OCI-LY3 (cell line): ENCODE measurements around the gene CLEC18B.

Source experiments
- H2AFZ ChIP-seq: fragments of 200-600, 300-600 bp; shearing (Covaris generic); 2 replicates; pipeline ENCODE4 v1.6.0; 2014; ENCODE audit warnings: antibody characterized with exemption, low read depth, low read length
- H3K27ac ChIP-seq: fragments of 200-600, 300-600 bp; sonication (generic); 2 replicates; pipeline ENCODE4 v1.5.1; 2014; ENCODE audit warnings: mild to moderate bottlenecking, low read length, moderate library complexity, mixed read lengths
- H3K27me3 ChIP-seq: fragments of 200-600, 300-600 bp; sonication (generic); 2 replicates; pipeline ENCODE4 v1.6.1; 2014; ENCODE audit warnings: low read depth, low read length, mixed read lengths
- H3K36me3 ChIP-seq: fragments of 200-600, 300-600 bp; sonication (generic); replicated peaks from 2 replicates; pipeline ENCODE3; 2014; ENCODE audit warnings: low read depth, low read length, mixed read lengths
- H3K4me1 ChIP-seq: fragments of 300-600, 200-600 bp; sonication (generic); 2 replicates; pipeline ENCODE4 v1.6.1; 2014; ENCODE audit warnings: low read length, mixed read lengths
- H3K4me2 ChIP-seq: fragments of 200-600, 300-600 bp; sonication (generic); 2 replicates; pipeline ENCODE4 v1.6.1; 2014; ENCODE audit warnings: low read length, mixed read lengths
- H3K4me3 ChIP-seq: fragments of 300-600, 200-600 bp; sonication (generic); 2 replicates; pipeline ENCODE4 v1.5.1; 2014; ENCODE audit warnings: antibody characterized with exemption, mild to moderate bottlenecking, low read length, moderate library complexity
- H3K79me2 ChIP-seq: fragments of 300-600, 200-600 bp; shearing (Covaris generic); 2 replicates; pipeline ENCODE4 v1.6.1; 2014; ENCODE audit warnings: mild to moderate bottlenecking, low read length, mixed read lengths
- H3K9ac ChIP-seq: fragments of 300-600, 200-600 bp; shearing (Covaris generic); 2 replicates; pipeline ENCODE4 v1.6.0; 2014; ENCODE audit warnings: mild to moderate bottlenecking, low read length, moderate library complexity
- H3K9me3 ChIP-seq: fragments of 200-600, 300-600 bp; shearing (Covaris generic); 2 replicates; pipeline ENCODE4 v1.6.1; 2014; ENCODE audit warnings: low read length, mixed read lengths; ENCODE audit not compliant: insufficient read depth
- H4K20me1 ChIP-seq: fragments of 200-600, 300-600 bp; sonication (generic); 2 replicates; pipeline ENCODE4 v1.6.1; 2016; ENCODE audit warnings: low read length, mixed read lengths; ENCODE audit not compliant: insufficient read depth
- CTCF ChIP-seq: fragments of 200-600, 300-600 bp; sonication (generic); IDR thresholded peaks from 2 replicates; pipeline ENCODE4 v1.5.1; 2014; ENCODE audit warnings: antibody characterized with exemption, low read length, low read depth
- EZH2phosphoT487 ChIP-seq: fragments of 200-600 bp; shearing (Covaris generic); IDR thresholded peaks from 2 replicates; pipeline ENCODE4 v1.6.1; 2018; ENCODE audit warnings: antibody characterized with exemption, mixed run types, low read depth

The CLEC18B gene

GRCh38 chr16:74455213-74455612, 33.9 kb upstream of the CLEC18B start:
- no peak overlapping the region for H3K27ac ChIP-seq
- no peak overlapping the region for H3K4me2 ChIP-seq
- no peaks in the 10 kb centered on the region for H3K79me2 ChIP-seq
- H3K27me3 ChIP-seq: no peaks in the 10 kb centered on the region
- no peak overlapping the region for H3K4me3 ChIP-seq
- peaks cover 46% of the 10 kb centered on the region for H3K36me3 ChIP-seq
- TF ChIP-seq CTCF: no peak
- no peak for TF ChIP-seq EZH2phosphoT487
- peaks cover 4% of the 10 kb centered on the region; the same call in 1 of the 2 replicates for H3K4me1 ChIP-seq
- no peaks in the 10 kb centered on the region for H3K9me3 ChIP-seq
- no peaks in the 10 kb centered on the region for H4K20me1 ChIP-seq
- no peak overlapping the region for H2AFZ ChIP-seq
- H3K9ac ChIP-seq: no peak overlapping the region

GRCh38 chr16:74451951-74452758, 30.9 kb upstream of the CLEC18B start:
- H3K27ac ChIP-seq: no peak overlapping the region
- H3K79me2 ChIP-seq: no peaks in the 10 kb centered on the region
- H3K27me3 ChIP-seq: no peaks in the 10 kb centered on the region
- H4K20me1 ChIP-seq: no peaks in the 10 kb centered on the region
- peaks cover 30% of the 10 kb centered on the region for H3K36me3 ChIP-seq
- TF ChIP-seq EZH2phosphoT487 (no peak), CTCF (no peak)
- H3K4me3 ChIP-seq: no peak overlapping the region
- H3K4me2 ChIP-seq: no peak overlapping the region
- H2AFZ ChIP-seq: no peak overlapping the region
- H3K9ac ChIP-seq: no peak overlapping the region
- H3K9me3 ChIP-seq: no peaks in the 10 kb centered on the region
- H3K4me1 ChIP-seq: peaks cover 4% of the 10 kb centered on the region; the same call in 1 of the 2 replicates

- no peak for TF ChIP-seq EZH2phosphoT487
- TF ChIP-seq CTCF: no peak
- H3K4me3 ChIP-seq: no peak overlapping the region
- H3K4me2 ChIP-seq: no peak overlapping the region
- H3K36me3 ChIP-seq: peaks cover 23% of the 10 kb centered on the region
- no peak overlapping the region for H3K9ac ChIP-seq
- H3K9me3 ChIP-seq: no peaks in the 10 kb centered on the region
- no peak overlapping the region for H2AFZ ChIP-seq
- peaks cover 4% of the 10 kb centered on the region; the same call in 1 of the 2 replicates for H3K4me1 ChIP-seq
- H3K27ac ChIP-seq: no peak overlapping the region
- H3K27me3 ChIP-seq: no peaks in the 10 kb centered on the region
- H3K79me2 ChIP-seq: no peaks in the 10 kb centered on the region
- no peaks in the 10 kb centered on the region for H4K20me1 ChIP-seq
Measured at GRCh38 chr16:74450967-74451760, 29.9 kb upstream of the CLEC18B start.

- H3K9me3 ChIP-seq: no peaks in the 10 kb centered on the region
- H3K4me3 ChIP-seq: no peak overlapping the region
- no peak overlapping the region for H3K9ac ChIP-seq
- H3K27me3 ChIP-seq: no peaks in the 10 kb centered on the region
- H3K4me2 ChIP-seq: no peak overlapping the region
- H3K4me1 ChIP-seq: peaks cover 4% of the 10 kb centered on the region; the same call in 1 of the 2 replicates
- H3K36me3 ChIP-seq: peaks cover 18% of the 10 kb centered on the region
- TF ChIP-seq EZH2phosphoT487: no peak
- TF ChIP-seq CTCF: no peak
- H2AFZ ChIP-seq: no peak overlapping the region
- no peaks in the 10 kb centered on the region for H3K79me2 ChIP-seq
- no peaks in the 10 kb centered on the region for H4K20me1 ChIP-seq
- H3K27ac ChIP-seq: no peak overlapping the region
Measured at GRCh38 chr16:74450236-74450635, 29.0 kb upstream of the CLEC18B start.
